Left lung (tissue), 10 donors: ENCODE measurements around the gene FGGY. TPM values are rescaled to one million over a fixed set of nuclear protein-coding genes. Genes with fewer than 3 reads are reported as not detected.

ENCODE experiments used
- ATAC-seq: fragments of 200-7000 bp; cut with Tn5 transposase; one replicate; pipeline ENCODE4 v1.9.1; 2020; ENCODE audit warnings: moderate library complexity
- DNase-seq, 4 donors: peaks; one replicate each; pipeline ENCODE4 v3.0.0-alpha.2; 2013 to 2020
- H3K27ac ChIP-seq, 2 donors: fragments of 200-600 bp; sonication (generic) in 1 of 2; one replicate each; pipeline versions ENCODE4 v1.5.0 to v1.8.0; 2020 to 2021
- H3K27me3 ChIP-seq, 2 donors: fragments of 200-600 bp; sonication (generic) in 1 of 2; one replicate each; pipeline versions ENCODE4 v1.5.0 to v1.8.0; 2020 to 2021
- H3K36me3 ChIP-seq, 2 donors: fragments of 200-600 bp; sonication (generic) in 1 of 2; one replicate each; pipeline versions ENCODE4 v1.5.0 to v1.8.0; 2020 to 2021
- H3K4me1 ChIP-seq, 2 donors: fragments of 200-600 bp; one replicate each; pipeline ENCODE4 v1.8.0; 2021
- H3K4me3 ChIP-seq, 2 donors: fragments of 200-600 bp; sonication (generic) in 1 of 2; one replicate each; pipeline versions ENCODE4 v1.5.0 to v1.8.0; 2020 to 2021; ENCODE audit warnings: mild to moderate bottlenecking in 1 of 2
- H3K9me3 ChIP-seq, 2 donors: fragments of 200-600 bp; sonication (generic) in 1 of 2; one replicate each; pipeline versions ENCODE4 v1.5.0 to v1.8.0; 2020 to 2021
- intact Hi-C, 2 donors: fragments of 100-400 bp; cut with DNase I; formaldehyde crosslinking; loops; one replicate each; pipeline versions ENCODE4 v1.11.2 to v1.14.2; 2022
- polyA plus RNA-seq, 6 donors: library from polyadenylated mRNA; unstranded; fragments of 120-200 nt; gene quantifications; one replicate each; pipeline ENCODE4 v1.2.1, GENCODE V29; 2013; ENCODE audit not compliant: insufficient read length in 6 of 6
- total RNA-seq, 2 donors: library from RNA; stranded (reverse); fragmentation: NEBNext Ultra II Directional; extraction: Animal tissue kit (Norgen Biotek cat#: 25700); gene quantifications; one replicate each; pipeline ENCODE4 v1.2.1, GENCODE V29; 2021
- TF ChIP-seq, protein P1 (sequence below), 2 donors: fragments of 200-600 bp; sonication (generic) in 1 of 2; IDR thresholded peaks; one replicate each; pipeline versions ENCODE4 v1.5.0 to v1.8.0; 2021; ENCODE audit warnings: antibody characterized with exemption in 2 of 2
- donor health status: DM: no; HTN: yes; CAD: no.
- donor health status: DM: no; HTN: no; CAD: no.

The FGGY gene
- total and polyA plus RNA-seq, 8 donors: 13.5 to 22.7 (median 18.4) TPM

DNA sequence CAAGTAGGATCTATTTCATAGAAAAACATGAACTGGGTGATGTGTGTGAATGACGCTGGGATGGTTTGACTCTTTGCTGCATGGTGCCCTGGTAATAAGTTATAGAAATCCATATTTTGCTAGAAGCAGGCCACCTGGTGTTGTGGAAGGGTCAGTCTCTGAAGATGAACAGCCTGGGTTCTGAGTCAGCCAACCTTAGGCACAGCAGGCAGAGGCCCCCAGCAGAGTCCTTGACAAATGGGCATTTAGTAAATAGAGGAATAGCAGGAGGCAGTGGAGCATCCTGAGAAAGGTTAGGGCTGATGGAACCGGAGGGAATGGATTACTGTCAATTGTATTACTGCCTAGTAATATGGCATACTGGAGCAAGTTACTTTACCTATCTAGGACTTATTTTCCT, 20.9 kb downstream of the FGGY start:
- H3K4me3 ChIP-seq: no peak overlapping the region
- H3K4me1 ChIP-seq: peaks cover 3 to 32% of the 10 kb centered on the region in 2 donors
- no peaks in the 10 kb centered on the region for H3K9me3 ChIP-seq
- ATAC-seq (no peak), DNase-seq (no peak)
- TF ChIP-seq, protein P1, sequence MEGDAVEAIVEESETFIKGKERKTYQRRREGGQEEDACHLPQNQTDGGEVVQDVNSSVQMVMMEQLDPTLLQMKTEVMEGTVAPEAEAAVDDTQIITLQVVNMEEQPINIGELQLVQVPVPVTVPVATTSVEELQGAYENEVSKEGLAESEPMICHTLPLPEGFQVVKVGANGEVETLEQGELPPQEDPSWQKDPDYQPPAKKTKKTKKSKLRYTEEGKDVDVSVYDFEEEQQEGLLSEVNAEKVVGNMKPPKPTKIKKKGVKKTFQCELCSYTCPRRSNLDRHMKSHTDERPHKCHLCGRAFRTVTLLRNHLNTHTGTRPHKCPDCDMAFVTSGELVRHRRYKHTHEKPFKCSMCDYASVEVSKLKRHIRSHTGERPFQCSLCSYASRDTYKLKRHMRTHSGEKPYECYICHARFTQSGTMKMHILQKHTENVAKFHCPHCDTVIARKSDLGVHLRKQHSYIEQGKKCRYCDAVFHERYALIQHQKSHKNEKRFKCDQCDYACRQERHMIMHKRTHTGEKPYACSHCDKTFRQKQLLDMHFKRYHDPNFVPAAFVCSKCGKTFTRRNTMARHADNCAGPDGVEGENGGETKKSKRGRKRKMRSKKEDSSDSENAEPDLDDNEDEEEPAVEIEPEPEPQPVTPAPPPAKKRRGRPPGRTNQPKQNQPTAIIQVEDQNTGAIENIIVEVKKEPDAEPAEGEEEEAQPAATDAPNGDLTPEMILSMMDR (IDR thresholded peaks at IDR 0.05): no peak
- no peaks in the 10 kb centered on the region for H3K27me3 ChIP-seq
- intact Hi-C loops: no loop called here
- no peak overlapping the region for H3K27ac ChIP-seq
- no peaks in the 10 kb centered on the region for H3K36me3 ChIP-seq

DNA sequence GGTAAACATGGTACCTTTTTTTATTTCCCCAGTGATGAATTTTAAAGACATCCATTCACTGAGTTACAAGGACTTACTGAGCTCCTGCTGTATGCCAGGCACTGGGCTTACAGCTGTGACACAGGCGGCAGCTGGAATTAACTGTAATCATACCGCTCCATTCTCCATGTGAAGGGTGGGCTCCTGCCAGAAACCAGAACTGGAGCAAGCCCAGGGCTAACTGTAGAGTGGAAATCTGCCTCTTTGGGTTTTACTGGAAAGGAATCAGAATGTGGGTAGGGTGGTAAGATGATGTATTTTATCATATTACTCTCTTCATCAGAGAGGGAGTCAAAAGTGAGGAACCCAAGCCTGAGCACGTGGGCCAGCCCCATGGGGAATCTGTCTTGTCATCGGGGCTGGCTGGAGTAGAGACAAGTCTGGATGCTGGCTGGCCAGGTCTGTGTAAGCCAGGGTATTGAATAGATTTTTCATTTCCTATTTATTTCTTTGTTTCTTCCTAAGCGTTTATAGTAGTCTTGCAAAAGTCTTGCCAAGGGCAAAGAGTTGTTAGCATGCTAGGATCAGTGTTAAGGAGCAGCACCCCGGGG, 21.5 kb downstream of the FGGY start:
- no peak for ATAC-seq
- Histone ChIP-seq H3K27ac (peak overlapping the region in 1 of 2 donors; percentile 24), H3K4me1 (peaks cover 3 to 32% of the 10 kb centered on the region in 2 donors), H3K27me3 (no peaks in the 10 kb centered on the region), H3K36me3 (no peaks in the 10 kb centered on the region), H3K9me3 (no peaks in the 10 kb centered on the region), H3K4me3 (no peak overlapping the region)
- TF ChIP-seq, protein P1 (IDR thresholded peaks at IDR 0.05): no peak
- DNase-seq: peak in 1 of 4 donors; percentile 39
- intact Hi-C loops: no loop called here

DNA sequence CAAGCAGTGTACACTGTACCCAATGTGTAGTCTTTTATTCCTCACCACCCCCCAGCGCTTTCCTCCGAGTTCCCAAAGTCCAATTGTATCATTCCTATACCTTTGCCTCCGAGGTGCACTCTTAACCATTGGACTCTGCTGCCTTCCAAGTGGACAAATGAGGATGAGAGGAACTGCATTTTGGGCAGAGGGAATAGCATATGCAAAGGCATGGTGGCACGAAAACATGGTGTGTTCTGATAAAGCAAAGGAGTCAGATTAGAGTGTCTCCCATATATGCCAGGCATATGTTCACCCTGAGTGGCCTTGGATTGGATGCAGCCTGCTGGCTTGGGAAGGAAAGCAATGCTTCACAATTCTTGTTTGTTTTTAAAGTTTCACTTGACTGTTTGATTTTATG, 25.5 kb downstream of the FGGY start:
- Histone ChIP-seq H3K36me3 (no peaks in the 10 kb centered on the region), H3K27me3 (no peaks in the 10 kb centered on the region), H3K9me3 (no peaks in the 10 kb centered on the region), H3K4me3 (no peak overlapping the region), H3K4me1 (peaks cover 3 to 11% of the 10 kb centered on the region in 2 donors), H3K27ac (no peak overlapping the region)
- intact Hi-C loops: no loop called here
- ATAC-seq (no peak), DNase-seq (no peak)
- TF ChIP-seq, protein P1 (IDR thresholded peaks at IDR 0.05): no peak

DNA sequence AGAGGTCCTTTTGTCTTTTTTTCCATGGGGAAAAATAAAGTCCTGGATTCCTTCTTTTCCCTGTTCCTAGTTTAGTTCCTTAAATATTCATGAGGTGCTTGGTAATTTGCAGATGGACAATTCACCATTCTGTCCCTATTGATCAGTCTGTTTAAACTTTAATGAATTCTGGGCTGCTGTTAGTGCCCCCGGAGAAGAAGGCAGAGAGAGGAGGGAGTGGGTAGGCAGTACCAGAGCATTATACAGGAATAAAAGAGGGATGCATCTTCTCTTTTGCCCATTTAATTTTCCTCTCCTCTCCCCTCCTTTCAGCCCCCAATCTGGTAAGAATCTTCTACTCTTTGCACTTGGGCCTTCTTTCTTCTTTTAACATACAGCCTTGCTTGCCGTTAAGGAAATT, 25.9 kb downstream of the FGGY start:
- Histone ChIP-seq H3K27me3 (no peaks in the 10 kb centered on the region), H3K4me1 (peaks cover 3 to 7% of the 10 kb centered on the region in 2 donors), H3K9me3 (no peaks in the 10 kb centered on the region), H3K27ac (no peak overlapping the region), H3K4me3 (no peak overlapping the region), H3K36me3 (no peaks in the 10 kb centered on the region)
- no peak for DNase-seq
- intact Hi-C loops: no loop called here
- TF ChIP-seq, protein P1 (IDR thresholded peaks at IDR 0.05): no peak
- ATAC-seq: no peak

DNA sequence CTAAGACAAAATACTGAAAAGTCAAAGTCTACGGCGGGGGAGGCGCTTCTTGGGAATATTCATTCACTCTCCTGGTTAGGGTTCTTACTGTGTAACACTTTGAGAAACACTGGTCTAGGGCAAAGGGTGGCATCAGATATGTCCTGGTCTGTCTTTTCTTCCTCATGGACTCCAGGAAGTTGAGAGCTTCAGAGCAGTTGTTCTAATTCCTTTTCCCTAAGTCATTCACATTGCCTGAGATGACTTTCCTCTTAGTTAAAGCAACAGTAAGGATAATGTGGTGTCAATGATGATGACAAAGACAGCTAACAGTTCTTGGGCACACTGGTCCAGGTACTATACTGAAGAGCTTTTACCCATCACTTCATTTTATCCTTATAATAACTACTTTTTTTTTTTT, 27.0 kb downstream of the FGGY start:
- Histone ChIP-seq H3K4me1 (peaks cover 0 to 2% of the 10 kb centered on the region in 2 donors), H3K27me3 (no peaks in the 10 kb centered on the region), H3K36me3 (no peaks in the 10 kb centered on the region), H3K27ac (no peak overlapping the region), H3K9me3 (no peaks in the 10 kb centered on the region), H3K4me3 (no peak overlapping the region)
- intact Hi-C loops: no loop called here
- ATAC-seq (no peak), DNase-seq (no peak)
- TF ChIP-seq, protein P1 (IDR thresholded peaks at IDR 0.05): no peak
